HepG2 (cell line): ENCODE measurements around the gene PPP1R1B. TPM values are rescaled to one million over a fixed set of nuclear protein-coding genes. Genes with fewer than 3 reads are reported as not detected.

Experiments
- CENPX ChIP-seq: sonication (generic); formaldehyde crosslinking; IDR thresholded peaks from 2 replicates; pipeline ENCODE4 v1.9.0; 2021; ENCODE audit warnings: mild to moderate bottlenecking, missing genetic modification reagents, moderate library complexity
- HDAC1 ChIP-seq: sonication (generic); formaldehyde crosslinking; IDR thresholded peaks from 2 replicates; pipeline ENCODE4 v1.5.1; 2020; ENCODE audit warnings: mild to moderate bottlenecking, missing genetic modification reagents
- ISL2 ChIP-seq: sonication (generic); formaldehyde crosslinking; IDR thresholded peaks from 2 replicates; pipeline ENCODE4 v1.5.0; 2020; ENCODE audit warnings: missing genetic modification reagents
- JDP2 ChIP-seq: sonication (generic); formaldehyde crosslinking; IDR thresholded peaks from 2 replicates; pipeline ENCODE4 v1.8.1; 2022; ENCODE audit warnings: missing genetic modification reagents, borderline replicate concordance
- MIER3 ChIP-seq: IDR thresholded peaks from 2 replicates; pipeline ENCODE4 v1.6.1; 2016; ENCODE audit warnings: missing compliant biosample characterization, borderline replicate concordance
- STAT5B ChIP-seq: sonication (generic); formaldehyde crosslinking; IDR thresholded peaks from 2 replicates; pipeline ENCODE4 v1.4.0; 2020; ENCODE audit warnings: missing genetic modification reagents
- ZGPAT ChIP-seq: IDR thresholded peaks from 2 replicates; pipeline ENCODE4 v1.6.1; 2016; ENCODE audit warnings: mild to moderate bottlenecking
- ZNF24 ChIP-seq: fragments of 450-650 bp; IDR thresholded peaks from 2 replicates; pipeline ENCODE4 v1.6.1; 2017; ENCODE audit warnings: antibody characterized with exemption, mild to moderate bottlenecking
- ZNF430 ChIP-seq: sonication (generic); formaldehyde crosslinking; IDR thresholded peaks from 2 replicates; pipeline ENCODE4 v1.9.0; 2021; ENCODE audit warnings: mild to moderate bottlenecking, missing genetic modification reagents
- polyA plus RNA-seq, 8 experiments: library from polyadenylated mRNA; depleted of rRNA in 3 of 8; stranded (reverse) in 7 of 8; unstranded in 1 of 8; fragments of >200 nt; fragmentation: Illumina TruSeq in 4 of 8; extraction: Trizol in 4 of 8; gene quantifications; 2 replicates each; pipeline versions ENCODE4 v1.2.1 to v1.2.3, GENCODE V29; 2011 to 2016; ENCODE audit warnings: low read depth in 4 of 8, missing spikeins in 1 of 8, mixed read lengths in 1 of 8; ENCODE audit not compliant: insufficient read depth in 1 of 8
- total RNA-seq, 5 experiments: library from RNA; depleted of rRNA; stranded (reverse); fragments of >200 nt; fragmentation: Illumina TruSeq; extraction: Trizol; gene quantifications; 2 replicates each; pipeline ENCODE4 v1.2.3, GENCODE V29; 2016; ENCODE audit warnings: low read depth in 1 of 5
- TF ChIP-seq, protein P1 (sequence below): sonication (generic); formaldehyde crosslinking; IDR thresholded peaks from 2 replicates; pipeline ENCODE4 v1.4.0; 2020; ENCODE audit warnings: missing genetic modification reagents, mild to moderate bottlenecking, borderline replicate concordance
- TF ChIP-seq, protein P2 (sequence below): sonication (generic); formaldehyde crosslinking; IDR thresholded peaks from 2 replicates; pipeline ENCODE4 v1.4.0; 2020; ENCODE audit warnings: missing genetic modification reagents

PPP1R1B gene
- total and polyA plus RNA-seq, 2 of the 13 experiments (the other 11 are each of a cell fraction or from before 2014, with no cell fraction given): 0.08 TPM; not detected in 1

DNA sequence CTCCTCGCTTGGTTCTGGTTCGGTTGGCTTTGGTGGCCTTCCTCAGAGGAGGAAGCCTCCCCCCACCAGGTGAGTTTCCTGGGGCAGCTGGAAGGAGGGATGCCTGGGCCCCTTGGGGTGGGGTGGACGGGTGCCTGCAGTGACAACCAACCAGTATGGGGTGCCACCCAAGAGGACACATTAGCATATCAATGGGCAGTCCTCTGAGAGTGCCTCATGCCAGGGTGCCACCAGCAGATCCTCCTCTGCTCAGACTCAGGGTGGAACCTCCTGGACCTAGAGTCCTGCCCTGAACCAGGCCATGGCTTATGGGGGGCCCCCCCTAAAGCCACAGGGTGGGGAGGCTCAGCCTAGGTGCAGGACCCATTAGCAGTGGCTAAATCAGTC, 2.7 kb downstream of the PPP1R1B start (continued):
- TF ChIP-seq, protein P1, sequence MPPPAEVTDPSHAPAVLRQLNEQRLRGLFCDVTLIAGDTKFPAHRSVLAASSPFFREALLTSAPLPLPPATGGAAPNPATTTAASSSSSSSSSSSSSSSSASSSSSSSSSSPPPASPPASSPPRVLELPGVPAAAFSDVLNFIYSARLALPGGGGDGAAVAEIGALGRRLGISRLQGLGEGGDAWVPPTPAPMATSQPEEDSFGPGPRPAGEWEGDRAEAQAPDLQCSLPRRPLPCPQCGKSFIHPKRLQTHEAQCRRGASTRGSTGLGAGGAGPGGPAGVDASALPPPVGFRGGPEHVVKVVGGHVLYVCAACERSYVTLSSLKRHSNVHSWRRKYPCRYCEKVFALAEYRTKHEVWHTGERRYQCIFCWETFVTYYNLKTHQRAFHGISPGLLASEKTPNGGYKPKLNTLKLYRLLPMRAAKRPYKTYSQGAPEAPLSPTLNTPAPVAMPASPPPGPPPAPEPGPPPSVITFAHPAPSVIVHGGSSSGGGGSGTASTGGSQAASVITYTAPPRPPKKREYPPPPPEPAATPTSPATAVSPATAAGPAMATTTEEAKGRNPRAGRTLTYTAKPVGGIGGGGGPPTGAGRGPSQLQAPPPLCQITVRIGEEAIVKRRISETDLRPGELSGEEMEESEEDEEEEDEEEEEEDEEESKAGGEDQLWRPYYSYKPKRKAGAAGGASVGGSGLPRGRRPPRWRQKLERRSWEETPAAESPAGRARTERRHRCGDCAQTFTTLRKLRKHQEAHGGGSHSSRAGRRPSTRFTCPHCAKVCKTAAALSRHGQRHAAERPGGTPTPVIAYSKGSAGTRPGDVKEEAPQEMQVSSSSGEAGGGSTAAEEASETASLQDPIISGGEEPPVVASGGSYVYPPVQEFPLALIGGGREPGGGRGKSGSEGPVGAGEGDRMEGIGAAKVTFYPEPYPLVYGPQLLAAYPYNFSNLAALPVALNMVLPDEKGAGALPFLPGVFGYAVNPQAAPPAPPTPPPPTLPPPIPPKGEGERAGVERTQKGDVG (CRISPR knock-in tag): no peak
- TF ChIP-seq CENPX (CRISPR knock-in tag) (no peak), MIER3 (CRISPR knock-in tag) (no peak), ZNF430 (CRISPR knock-in tag) (no peak), ZNF24 (no peak), JDP2 (CRISPR knock-in tag) (no peak), ZGPAT (CRISPR knock-in tag) (0 out of 2 replicates have a peak, but pooled peaks have one; percentile 7), STAT5B (CRISPR knock-in tag) (no peak), ISL2 (no peak), HDAC1 (peak; percentile 18; the same call in 1 of the 2 replicates)
- TF ChIP-seq, protein P2, sequence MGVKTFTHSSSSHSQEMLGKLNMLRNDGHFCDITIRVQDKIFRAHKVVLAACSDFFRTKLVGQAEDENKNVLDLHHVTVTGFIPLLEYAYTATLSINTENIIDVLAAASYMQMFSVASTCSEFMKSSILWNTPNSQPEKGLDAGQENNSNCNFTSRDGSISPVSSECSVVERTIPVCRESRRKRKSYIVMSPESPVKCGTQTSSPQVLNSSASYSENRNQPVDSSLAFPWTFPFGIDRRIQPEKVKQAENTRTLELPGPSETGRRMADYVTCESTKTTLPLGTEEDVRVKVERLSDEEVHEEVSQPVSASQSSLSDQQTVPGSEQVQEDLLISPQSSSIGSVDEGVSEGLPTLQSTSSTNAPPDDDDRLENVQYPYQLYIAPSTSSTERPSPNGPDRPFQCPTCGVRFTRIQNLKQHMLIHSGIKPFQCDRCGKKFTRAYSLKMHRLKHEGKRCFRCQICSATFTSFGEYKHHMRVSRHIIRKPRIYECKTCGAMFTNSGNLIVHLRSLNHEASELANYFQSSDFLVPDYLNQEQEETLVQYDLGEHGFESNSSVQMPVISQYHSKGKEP (CRISPR knock-in tag): no peak
